Measurements from ENCODE around the gene FGG.

FGG gene

DNA sequence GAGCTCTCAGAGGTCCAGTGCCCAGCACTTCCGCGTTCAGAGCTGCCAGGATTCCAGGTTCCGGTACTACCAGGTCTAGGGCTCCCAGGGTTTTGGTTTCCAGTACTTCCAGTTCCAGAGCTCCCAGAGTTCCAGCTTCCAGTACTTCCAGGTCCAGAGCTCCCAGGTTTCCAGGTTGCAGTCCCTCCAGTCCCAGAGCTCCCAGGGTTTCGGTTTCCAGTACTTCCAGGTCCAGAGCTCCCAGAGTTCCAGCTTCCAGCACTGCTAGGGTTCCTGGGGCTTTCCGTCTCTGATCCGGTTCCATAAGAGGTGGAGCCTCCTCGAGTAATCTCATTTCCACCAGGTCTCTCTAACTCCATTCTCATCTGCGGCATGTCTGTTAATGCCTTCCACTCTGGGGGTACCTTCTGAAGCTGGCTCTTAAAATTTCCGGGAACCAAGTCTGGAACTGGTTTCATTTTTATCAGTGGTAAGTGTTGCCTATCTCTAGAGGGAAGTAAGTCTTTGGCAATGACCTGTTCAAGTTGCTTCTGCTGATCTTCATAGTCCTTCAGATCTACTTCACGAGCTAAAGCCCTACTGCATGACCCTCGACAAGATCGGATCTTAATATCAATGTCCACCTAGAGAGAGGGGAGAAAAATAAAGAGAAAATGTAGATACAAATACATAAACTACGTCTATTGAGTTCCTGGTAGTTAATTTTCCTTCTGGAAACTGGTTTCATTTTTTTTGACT lies 26.0 kb downstream of the FGG start:
- DNase-seq (ENCODE audit: low spot score): no peak

DNA sequence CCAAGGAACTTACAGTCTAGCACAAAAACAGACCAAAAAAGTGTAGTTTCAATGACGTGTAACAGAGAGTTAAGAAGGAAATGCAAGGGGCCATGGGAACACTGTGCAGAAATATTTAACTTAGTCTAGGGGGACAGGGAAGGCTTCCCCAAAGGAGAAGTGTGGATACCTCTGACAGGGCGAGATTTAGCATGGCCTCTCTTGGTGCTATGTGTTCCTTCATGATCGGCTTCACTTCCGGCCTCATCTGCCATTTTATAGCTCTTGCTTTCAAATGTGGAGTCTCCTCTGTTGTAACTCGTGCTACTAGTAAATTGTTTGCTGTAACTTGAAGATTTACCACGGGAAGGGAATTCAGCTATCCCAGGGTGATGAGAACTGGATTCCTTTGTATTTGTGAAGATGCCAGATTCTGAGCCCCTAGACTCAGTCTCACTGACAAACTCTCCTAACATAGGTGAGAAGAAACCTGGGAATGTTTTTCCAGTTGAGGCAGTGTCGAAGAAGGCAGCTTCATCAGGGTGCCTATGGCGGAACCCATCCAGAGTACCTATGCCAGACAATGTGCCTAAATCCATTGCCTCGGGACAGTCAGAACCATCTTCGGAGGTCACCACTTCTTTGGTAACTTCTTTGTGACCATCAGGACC lies 27.0 kb downstream of the FGG start:
- DNase-seq (ENCODE audit: low spot score): no peak

- peak; percentile 0 for DNase-seq (ENCODE audit: low spot score)
These were observed 28.2 kb downstream of the FGG start for GRCh38 chr4:154584259-154584658.

- DNase-seq (ENCODE audit: low spot score): no peak
These were observed 28.8 kb downstream of the FGG start for GRCh38 chr4:154583677-154584076.

DNA sequence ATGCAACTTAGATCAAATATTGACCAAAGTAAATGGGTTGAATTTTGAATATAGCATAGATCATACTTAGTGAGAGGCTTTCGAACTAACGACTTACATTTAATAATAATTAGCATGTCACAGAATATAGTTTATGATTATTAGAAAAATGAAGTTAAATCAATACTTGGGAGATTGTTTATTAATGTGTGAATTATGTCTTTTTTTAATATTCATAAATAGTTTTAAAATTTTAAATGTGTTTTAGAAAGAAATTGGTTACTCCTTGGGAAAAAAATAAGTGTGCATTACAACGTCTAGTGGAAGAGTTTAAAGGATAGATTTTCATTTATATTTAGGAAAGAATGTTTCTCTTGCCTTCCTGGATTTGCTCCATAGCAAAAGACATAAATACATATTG lies 29.2 kb downstream of the FGG start:
- no peak for DNase-seq (ENCODE audit: low spot score)

GRCh38 chr4:154582723-154583122 lies 29.7 kb downstream of the FGG start:
- no peak for DNase-seq (ENCODE audit: low spot score)

- DNase-seq (ENCODE audit: low spot score): no peak
These were observed 32.5 kb downstream of the FGG start for GRCh38 chr4:154579927-154580326.

- DNase-seq (ENCODE audit: low spot score): no peak
These were observed 33.5 kb downstream of the FGG start for GRCh38 chr4:154578919-154579318.

DNA sequence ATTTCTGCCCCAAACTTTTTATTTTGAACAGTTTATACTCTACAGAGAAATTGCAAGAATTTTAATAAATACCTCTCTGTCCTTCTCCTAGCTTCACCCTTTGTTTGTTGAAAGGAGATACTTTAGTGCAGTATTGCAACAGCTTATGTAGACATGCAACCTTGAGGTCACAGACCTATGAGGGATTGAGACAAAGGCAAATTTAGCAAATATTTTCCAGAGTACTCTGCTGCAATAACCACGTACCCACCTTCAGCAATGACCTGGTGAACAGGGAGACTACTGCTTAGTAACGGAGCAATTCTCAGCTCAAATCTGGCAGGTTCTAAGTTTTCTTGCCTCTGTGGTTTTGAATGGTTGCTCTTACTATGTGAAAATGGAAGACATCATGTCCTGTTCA lies 35.1 kb downstream of the FGG start:
- DNase-seq (ENCODE audit: low spot score): no peak

DNA sequence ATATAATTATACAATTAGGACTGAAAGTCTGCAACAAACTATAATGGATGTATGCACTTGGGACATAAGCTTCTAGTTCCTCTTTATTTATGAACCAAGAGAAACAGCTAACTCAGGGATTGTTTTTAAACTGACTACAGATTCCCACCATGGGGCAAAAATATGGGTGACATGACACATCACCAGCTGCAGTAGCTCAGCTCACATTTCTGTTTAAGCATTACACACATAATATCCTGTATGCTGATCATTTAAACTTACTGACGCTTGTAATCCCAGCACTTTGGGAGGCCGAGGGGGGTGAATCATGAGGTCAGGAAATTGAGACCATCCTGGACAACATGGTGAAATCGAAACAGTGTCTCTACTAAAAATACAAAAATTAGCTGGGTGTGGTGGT lies 38.1 kb downstream of the FGG start:
- DNase-seq (ENCODE audit: low spot score): no peak

DNA sequence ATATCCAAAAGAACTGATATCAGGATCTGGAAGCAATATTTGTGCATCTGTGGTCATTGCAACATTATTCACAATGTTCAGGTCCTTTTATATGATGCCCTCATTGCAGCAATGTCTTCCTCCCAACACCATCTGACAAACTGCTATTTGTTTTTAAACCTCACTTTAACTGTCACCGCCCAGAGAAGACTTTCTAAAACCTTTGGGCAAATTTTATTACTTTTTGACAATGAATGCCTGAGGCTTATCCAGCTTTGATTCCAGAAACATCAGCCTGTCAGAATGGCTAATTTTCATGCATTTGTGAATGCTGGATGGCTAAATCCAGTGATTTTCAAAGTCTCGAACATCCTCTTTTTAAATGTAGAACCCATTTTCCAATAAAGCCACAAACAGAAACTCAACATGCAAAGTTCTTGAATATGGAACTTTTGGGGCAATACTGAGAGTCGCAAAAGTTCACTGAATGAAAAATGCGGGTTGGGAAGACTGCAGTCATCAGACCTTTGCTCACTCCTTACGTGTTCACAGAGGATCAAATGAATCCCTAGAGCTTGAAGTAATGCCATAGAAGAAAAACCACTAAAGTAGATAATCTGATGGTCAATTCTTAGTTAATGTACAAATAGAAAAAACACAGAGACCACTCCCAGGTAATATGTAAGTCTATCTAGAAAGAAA lies 39.1 kb downstream of the FGG start:
- no peak for DNase-seq (ENCODE audit: low spot score)

DNA sequence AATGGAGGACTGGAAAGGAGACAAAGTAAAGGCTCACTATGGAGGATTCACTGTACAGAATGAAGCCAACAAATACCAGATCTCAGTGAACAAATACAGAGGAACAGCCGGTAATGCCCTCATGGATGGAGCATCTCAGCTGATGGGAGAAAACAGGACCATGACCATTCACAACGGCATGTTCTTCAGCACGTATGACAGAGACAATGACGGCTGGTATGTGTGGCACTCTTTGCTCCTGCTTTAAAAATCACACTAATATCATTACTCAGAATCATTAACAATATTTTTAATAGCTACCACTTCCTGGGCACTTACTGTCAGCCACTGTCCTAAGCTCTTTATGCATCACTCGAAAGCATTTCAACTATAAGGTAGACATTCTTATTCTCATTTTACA lies 42.9 kb downstream of the FGG start:
- no peak for DNase-seq (ENCODE audit: low spot score)

DNA sequence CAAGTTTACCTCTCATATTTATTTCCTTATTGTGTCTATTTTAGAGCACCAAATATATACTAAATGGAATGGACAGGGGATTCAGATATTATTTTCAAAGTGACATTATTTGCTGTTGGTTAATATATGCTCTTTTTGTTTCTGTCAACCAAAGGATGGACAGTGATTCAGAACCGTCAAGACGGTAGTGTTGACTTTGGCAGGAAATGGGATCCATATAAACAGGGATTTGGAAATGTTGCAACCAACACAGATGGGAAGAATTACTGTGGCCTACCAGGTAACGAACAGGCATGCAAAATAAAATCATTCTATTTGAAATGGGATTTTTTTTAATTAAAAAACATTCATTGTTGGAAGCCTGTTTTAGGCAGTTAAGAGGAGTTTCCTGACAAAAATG lies 43.4 kb downstream of the FGG start:
- DNase-seq (ENCODE audit: low spot score): no peak

GRCh38 chr4:154566639-154567204 lies 45.7 kb downstream of the FGG start:
- no peak for DNase-seq (ENCODE audit: low spot score)

DNA sequence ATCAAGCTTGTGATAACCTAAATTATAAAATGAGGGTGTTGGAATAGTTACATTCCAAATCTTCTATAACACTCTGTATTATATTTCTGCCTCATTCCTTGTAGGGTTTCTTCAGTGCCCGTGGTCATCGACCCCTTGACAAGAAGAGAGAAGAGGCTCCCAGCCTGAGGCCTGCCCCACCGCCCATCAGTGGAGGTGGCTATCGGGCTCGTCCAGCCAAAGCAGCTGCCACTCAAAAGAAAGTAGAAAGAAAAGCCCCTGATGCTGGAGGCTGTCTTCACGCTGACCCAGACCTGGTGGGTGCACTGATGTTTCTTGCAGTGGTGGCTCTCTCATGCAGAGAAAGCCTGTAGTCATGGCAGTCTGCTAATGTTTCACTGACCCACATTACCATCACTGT lies 46.8 kb downstream of the FGG start:
- no peak for DNase-seq (ENCODE audit: low spot score)

DNA sequence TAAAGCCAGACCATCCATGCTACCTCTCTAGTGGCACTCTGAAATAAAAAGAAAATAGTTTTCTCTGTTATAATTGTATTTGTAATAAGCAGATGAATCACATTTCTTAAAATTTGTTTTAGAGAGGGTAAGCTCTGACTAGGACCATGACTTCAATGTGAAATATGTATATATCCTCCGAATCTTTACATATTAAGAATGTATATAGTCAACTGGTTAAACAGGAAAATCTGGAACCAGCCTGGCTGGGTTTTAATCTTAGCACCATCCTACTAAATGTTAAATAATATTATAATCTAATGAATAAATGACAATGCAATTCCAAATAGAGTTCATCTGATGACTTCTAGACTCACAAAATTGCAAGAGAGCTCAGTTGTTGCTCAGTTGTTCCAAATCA lies 48.1 kb downstream of the FGG start:
- DNase-seq (ENCODE audit: low spot score): no peak

DNA sequence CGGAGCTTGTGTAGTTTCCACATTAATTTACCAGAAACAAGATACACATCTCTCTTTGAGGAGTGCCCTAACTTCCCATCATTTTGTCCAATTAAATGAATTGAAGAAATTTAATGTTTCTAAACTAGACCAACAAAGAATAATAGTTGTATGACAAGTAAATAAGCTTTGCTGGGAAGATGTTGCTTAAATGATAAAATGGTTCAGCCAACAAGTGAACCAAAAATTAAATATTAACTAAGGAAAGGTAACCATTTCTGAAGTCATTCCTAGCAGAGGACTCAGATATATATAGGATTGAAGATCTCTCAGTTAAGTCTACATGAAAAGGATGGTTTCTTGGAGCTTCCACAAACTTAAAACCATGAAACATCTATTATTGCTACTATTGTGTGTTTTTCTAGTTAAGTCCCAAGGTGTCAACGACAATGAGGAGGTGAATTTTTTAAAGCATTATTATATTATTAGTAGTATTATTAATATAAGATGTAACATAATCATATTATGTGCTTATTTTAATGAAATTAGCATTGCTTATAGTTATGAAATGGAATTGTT lies 49.7 kb downstream of the FGG start, which contains the start of gene FGB:
Gene FGB, plus strand, starts transcription at position 315 of the 558 bp plus-strand sequence. Its CDS starts 8 bp downstream, at position 323.
- DNase-seq (ENCODE audit: low spot score): no peak

DNA sequence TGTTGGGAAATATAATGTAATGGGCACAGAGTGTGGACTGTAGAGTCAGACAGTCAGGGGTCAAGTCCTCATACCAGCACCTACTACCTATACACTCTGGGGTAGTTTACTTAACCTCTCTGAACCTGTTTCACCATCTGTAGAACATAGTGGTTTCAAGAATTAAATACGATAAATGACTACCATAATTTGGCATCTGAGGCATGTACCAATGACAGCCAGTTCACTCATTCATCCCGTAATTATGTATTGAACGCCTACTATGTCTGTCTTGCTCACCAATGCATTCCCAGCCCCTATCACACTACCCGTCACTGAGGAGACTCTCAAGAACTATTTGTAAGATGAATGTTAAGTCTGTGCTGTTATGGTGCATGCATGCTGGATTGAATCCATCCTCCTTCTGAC lies 51.6 kb downstream of the FGG start:
- no peak for DNase-seq (ENCODE audit: low spot score)

DNA sequence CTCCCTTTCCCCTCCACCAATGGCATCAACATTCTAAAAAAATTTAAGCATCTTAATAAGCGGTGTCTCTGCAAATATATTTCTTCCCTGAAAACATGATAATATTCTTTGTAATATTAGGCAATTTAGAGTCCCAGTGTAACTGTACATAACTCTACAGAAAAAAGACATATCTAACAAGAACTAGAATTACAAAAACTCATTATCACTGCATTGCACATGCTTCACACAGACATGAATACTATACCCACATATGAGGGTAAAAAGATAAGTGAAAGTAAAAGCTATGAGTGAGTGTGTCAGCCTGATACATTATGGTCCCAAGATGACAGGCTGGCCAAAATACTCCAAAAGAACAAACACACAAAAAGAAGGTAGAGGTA lies 52.0 kb downstream of the FGG start:
- no peak for DNase-seq (ENCODE audit: low spot score)

- peak; percentile 35 for DNase-seq (ENCODE audit: low spot score)
These were observed 52.7 kb downstream of the FGG start for GRCh38 chr4:154559494-154560418.

DNA sequence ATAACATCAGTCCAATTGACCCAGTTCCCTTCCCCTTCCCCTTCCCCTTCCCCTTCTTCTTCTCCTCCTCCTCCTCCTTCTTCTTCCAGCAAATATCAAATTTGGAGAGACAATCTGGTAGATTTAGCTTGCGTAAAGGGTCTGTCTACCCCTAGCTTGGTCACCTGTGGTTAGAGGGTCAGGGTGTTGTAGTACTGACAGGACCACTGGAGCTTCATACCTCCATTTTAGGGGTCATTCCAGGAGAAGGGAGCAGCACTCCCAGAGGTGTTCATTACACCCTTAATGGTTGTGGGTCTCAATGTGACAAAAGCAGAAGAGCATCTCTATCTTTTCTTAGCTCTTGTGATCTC lies 53.3 kb downstream of the FGG start:
- no peak for DNase-seq (ENCODE audit: low spot score)

Data from SK-N-DZ (cell line).